HEK293 (cell line): ENCODE data around the gene RAP1A.
"Not testable (repeated sequence)": the region's sequence is repeated elsewhere in the genome, so short reads cannot be mapped to it uniquely, and the experiment has no call there.

Source experiments
- CTCF ChIA-PET: fragments of 350-600 bp; formaldehyde crosslinking; extraction: SDS; loops from one replicate; lab custom pipeline; 2021; ENCODE audit warnings: antibody characterized with exemption; lab: Yijun Ruan, JAX
- POLR2A ChIA-PET: fragments of 300-600 bp; formaldehyde crosslinking; extraction: SDS; loops from one replicate; lab custom pipeline; 2020; ENCODE audit warnings: antibody characterized with exemption, inconsistent platforms; lab: Yijun Ruan, JAX
- H3K27ac ChIP-seq: fragments of 200-500 bp; sonication (Bioruptor generic); 2 replicates; pipeline ENCODE4 v1.5.1; 2014; ENCODE audit warnings: low read depth, low read length, control low read depth, inconsistent platforms; ENCODE audit errors: extremely low read depth
- H3K36me3 ChIP-seq, 2 experiments: fragments of 200-500 bp in 1 of 2; sonication (Bioruptor generic) in 1 of 2; 1 replicate in 1 of 2; 2 replicates in 1 of 2; pipeline ENCODE4 v1.5.1; 2014 to 2017; ENCODE audit warnings: inconsistent platforms in 2 of 2, low read length in 2 of 2; ENCODE audit not compliant: control insufficient read depth in 2 of 2, insufficient read depth in 1 of 2
- H3K4me1 ChIP-seq: fragments of 200-500 bp; sonication (Bioruptor generic); 2 replicates; pipeline ENCODE4 v1.5.1; 2014; ENCODE audit warnings: mild to moderate bottlenecking, low read length, inconsistent platforms; ENCODE audit not compliant: control insufficient read depth, insufficient read depth
- H3K4me3 ChIP-seq: 2 replicates; pipeline ENCODE4 v1.5.1; 2011; ENCODE audit warnings: low read depth, mild to moderate bottlenecking, control low read depth, low read length, moderate library complexity
- H3K9me3 ChIP-seq: fragments of 200-500 bp; sonication (Bioruptor generic); 2 replicates; pipeline ENCODE4 v1.5.1; 2014; ENCODE audit warnings: low read depth, low read length, inconsistent platforms; ENCODE audit not compliant: control insufficient read depth, insufficient read depth
- KLF9 ChIP-seq: fragments of 450-650 bp; formaldehyde crosslinking; IDR thresholded peaks from 2 replicates; pipeline ENCODE4 v1.5.1; 2016; ENCODE audit warnings: missing biosample characterization, missing genetic modification characterization, low read depth
- SP7 ChIP-seq: fragments of 450-650 bp; formaldehyde crosslinking; IDR thresholded peaks from 2 replicates; pipeline ENCODE4 v1.5.1; 2016; ENCODE audit warnings: missing biosample characterization, missing genetic modification characterization
- YY2 ChIP-seq: fragments of 450-650 bp; formaldehyde crosslinking; IDR thresholded peaks from 2 replicates; pipeline ENCODE4 v1.5.1; 2016; ENCODE audit warnings: missing biosample characterization, missing genetic modification characterization
- ZBTB44 ChIP-seq: fragments of 450-650 bp; IDR thresholded peaks from 2 replicates; pipeline ENCODE4 v1.5.1; 2018; ENCODE audit warnings: missing biosample characterization, mild to moderate bottlenecking, missing genetic modification characterization
- ZBTB6 ChIP-seq: fragments of 450-650 bp; formaldehyde crosslinking; IDR thresholded peaks from 2 replicates; pipeline ENCODE4 v1.5.1; 2017; ENCODE audit warnings: missing biosample characterization, missing genetic modification characterization
- ZNF10 ChIP-seq: fragments of 450-650 bp; formaldehyde crosslinking; IDR thresholded peaks from 2 replicates; pipeline ENCODE4 v1.5.1; 2017; ENCODE audit warnings: missing biosample characterization, missing genetic modification characterization
- ZNF155 ChIP-seq: fragments of 450-650 bp; formaldehyde crosslinking; IDR thresholded peaks from 2 replicates; pipeline ENCODE4 v1.5.1; 2016; ENCODE audit warnings: missing biosample characterization, missing genetic modification characterization
- ZNF157 ChIP-seq: fragments of 450-650 bp; formaldehyde crosslinking; IDR thresholded peaks from 2 replicates; pipeline ENCODE4 v1.5.1; 2016; ENCODE audit warnings: missing biosample characterization, missing genetic modification characterization
- ZNF18 ChIP-seq: fragments of 450-650 bp; formaldehyde crosslinking; IDR thresholded peaks from 2 replicates; pipeline ENCODE4 v1.5.1; 2016; ENCODE audit warnings: missing biosample characterization, missing genetic modification characterization
- ZNF2 ChIP-seq: fragments of 450-650 bp; formaldehyde crosslinking; IDR thresholded peaks from 2 replicates; pipeline ENCODE4 v1.5.1; 2016; ENCODE audit warnings: missing biosample characterization, missing genetic modification characterization
- ZNF214 ChIP-seq: fragments of 450-650 bp; formaldehyde crosslinking; IDR thresholded peaks from 2 replicates; pipeline ENCODE4 v1.5.1; 2017; ENCODE audit warnings: missing biosample characterization, mild to moderate bottlenecking, missing genetic modification characterization, borderline replicate concordance
- ZNF26 ChIP-seq: fragments of 450-650 bp; formaldehyde crosslinking; IDR thresholded peaks from 2 replicates; pipeline ENCODE4 v1.5.1; 2016; ENCODE audit warnings: missing biosample characterization, missing genetic modification characterization
- ZNF292 ChIP-seq: fragments of 450-650 bp; formaldehyde crosslinking; IDR thresholded peaks from 2 replicates; pipeline ENCODE4 v1.5.1; 2016; ENCODE audit warnings: low read depth, missing biosample characterization, missing genetic modification characterization, borderline replicate concordance
- ZNF362 ChIP-seq: fragments of 450-650 bp; formaldehyde crosslinking; IDR thresholded peaks from 2 replicates; pipeline ENCODE4 v1.5.1; 2016; ENCODE audit warnings: missing biosample characterization, missing genetic modification characterization
- ZNF473 ChIP-seq: fragments of 450-650 bp; formaldehyde crosslinking; IDR thresholded peaks from 2 replicates; pipeline ENCODE4 v1.5.1; 2017; ENCODE audit warnings: missing biosample characterization, missing genetic modification characterization
- ZNF521 ChIP-seq: fragments of 450-650 bp; formaldehyde crosslinking; IDR thresholded peaks from 2 replicates; pipeline ENCODE4 v1.5.1; 2017; ENCODE audit warnings: missing biosample characterization, mild to moderate bottlenecking, missing genetic modification characterization
- ZNF560 ChIP-seq: fragments of 450-650 bp; formaldehyde crosslinking; IDR thresholded peaks from 2 replicates; pipeline ENCODE4 v1.5.1; 2017; ENCODE audit warnings: missing biosample characterization, missing genetic modification characterization, borderline replicate concordance
- ZNF610 ChIP-seq: fragments of 450-650 bp; formaldehyde crosslinking; IDR thresholded peaks from 2 replicates; pipeline ENCODE4 v1.5.1; 2016; ENCODE audit warnings: missing biosample characterization, missing genetic modification characterization, borderline replicate concordance
- ZSCAN18 ChIP-seq: fragments of 450-650 bp; formaldehyde crosslinking; IDR thresholded peaks from 2 replicates; pipeline ENCODE4 v1.5.1; 2016; ENCODE audit warnings: missing biosample characterization, missing genetic modification characterization
- ZSCAN5A ChIP-seq: fragments of 450-650 bp; formaldehyde crosslinking; IDR thresholded peaks from 2 replicates; pipeline ENCODE4 v1.5.1; 2016; ENCODE audit warnings: missing biosample characterization, missing genetic modification characterization

The RAP1A gene

GRCh38 chr1:111632771-111633170 lies 13.2 kb downstream of the RAP1A start:
- H3K4me3 ChIP-seq, CTCF ChIA-PET, H3K27ac ChIP-seq, POLR2A ChIA-PET: not testable (repeated sequence)
- peaks cover 12% of the 10 kb centered on the region; the same call in 1 of the 2 replicates for H3K4me1 ChIP-seq
- TF ChIP-seq SP7 (tag by site-specific recombination) (peak; percentile 48; the same call in 1 of the 2 replicates), ZNF362 (tag by site-specific recombination) (peak; percentile 51)
- TF ChIP-seq, all 188 proteins: peak for 2; not testable (repeated sequence) for 186
- H3K9me3 ChIP-seq, H3K36me3 ChIP-seq: not testable (repeated sequence)

- Histone ChIP-seq H3K9me3 (no peaks in the 10 kb centered on the region), H3K36me3 (no peaks in the 10 kb centered on the region), H3K4me3 (no peak overlapping the region), H3K4me1 (peaks cover 15% of the 10 kb centered on the region), H3K27ac (no peak overlapping the region)
- CTCF ChIA-PET: interaction anchor here (1.7 kb wide), 1 partner anchor 126 kb away, joined by 7 read pairs; no protein-coding TSS in a partner anchor
- POLR2A ChIA-PET: no interaction called here
- no peak for TF ChIP-seq ZNF155
- TF ChIP-seq YY2 (tag by site-specific recombination): no peak
- TF ChIP-seq ZBTB6 (tag by site-specific recombination): no peak
- no peak for TF ChIP-seq ZNF521 (tag by site-specific recombination)
- no peak for TF ChIP-seq ZSCAN18 (tag by site-specific recombination)
- no peak for TF ChIP-seq ZNF610 (tag by site-specific recombination)
- no peak for TF ChIP-seq KLF9 (tag by site-specific recombination)
- TF ChIP-seq ZNF292 (tag by site-specific recombination): no peak
- TF ChIP-seq ZNF157: no peak
- TF ChIP-seq ZNF18: no peak
- TF ChIP-seq ZNF10 (tag by site-specific recombination): no peak
- TF ChIP-seq ZNF26 (tag by site-specific recombination): no peak
- TF ChIP-seq ZSCAN5A (tag by site-specific recombination): no peak
- no peak for TF ChIP-seq ZNF214 (tag by site-specific recombination)
- no peak for TF ChIP-seq ZNF560 (tag by site-specific recombination)
- no peak for TF ChIP-seq ZBTB44 (tag by site-specific recombination)
- no peak for TF ChIP-seq ZNF2 (tag by site-specific recombination)
- TF ChIP-seq ZNF473 (tag by site-specific recombination): no peak
Observed at GRCh38 chr1:111633736-111634247, 14.2 kb downstream of the RAP1A start.
